DMS 273 treated with DMSO at 0.1 percent for 48 hours (cell line): ENCODE results near the gene ZIC2.

Experiments used
- DNase-seq: peaks from one replicate; lab custom pipeline; 2025; lab: John Stamatoyannopoulos, UW

The ZIC2 gene

DNA sequence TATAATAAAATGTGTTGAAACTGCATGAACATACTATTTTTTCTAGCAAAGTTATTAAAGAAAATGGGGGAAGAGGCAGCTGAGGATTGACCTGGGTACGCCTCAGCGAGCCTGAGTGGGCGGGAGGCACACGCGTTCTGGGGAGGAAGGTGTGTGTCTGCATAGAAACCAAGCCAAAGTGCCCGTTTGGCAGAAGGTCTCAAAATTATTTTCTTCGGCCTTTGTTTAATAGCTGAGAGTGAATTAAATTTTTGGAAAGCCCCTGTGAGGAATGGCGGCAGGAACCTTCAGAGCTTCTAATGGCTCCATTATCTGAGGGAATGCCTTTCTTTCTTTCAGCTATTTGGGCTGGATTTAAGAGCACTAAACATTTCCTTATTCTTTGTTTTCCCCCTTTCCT, 5.2 kb downstream of the ZIC2 start:
- DNase-seq = no peak

DNA sequence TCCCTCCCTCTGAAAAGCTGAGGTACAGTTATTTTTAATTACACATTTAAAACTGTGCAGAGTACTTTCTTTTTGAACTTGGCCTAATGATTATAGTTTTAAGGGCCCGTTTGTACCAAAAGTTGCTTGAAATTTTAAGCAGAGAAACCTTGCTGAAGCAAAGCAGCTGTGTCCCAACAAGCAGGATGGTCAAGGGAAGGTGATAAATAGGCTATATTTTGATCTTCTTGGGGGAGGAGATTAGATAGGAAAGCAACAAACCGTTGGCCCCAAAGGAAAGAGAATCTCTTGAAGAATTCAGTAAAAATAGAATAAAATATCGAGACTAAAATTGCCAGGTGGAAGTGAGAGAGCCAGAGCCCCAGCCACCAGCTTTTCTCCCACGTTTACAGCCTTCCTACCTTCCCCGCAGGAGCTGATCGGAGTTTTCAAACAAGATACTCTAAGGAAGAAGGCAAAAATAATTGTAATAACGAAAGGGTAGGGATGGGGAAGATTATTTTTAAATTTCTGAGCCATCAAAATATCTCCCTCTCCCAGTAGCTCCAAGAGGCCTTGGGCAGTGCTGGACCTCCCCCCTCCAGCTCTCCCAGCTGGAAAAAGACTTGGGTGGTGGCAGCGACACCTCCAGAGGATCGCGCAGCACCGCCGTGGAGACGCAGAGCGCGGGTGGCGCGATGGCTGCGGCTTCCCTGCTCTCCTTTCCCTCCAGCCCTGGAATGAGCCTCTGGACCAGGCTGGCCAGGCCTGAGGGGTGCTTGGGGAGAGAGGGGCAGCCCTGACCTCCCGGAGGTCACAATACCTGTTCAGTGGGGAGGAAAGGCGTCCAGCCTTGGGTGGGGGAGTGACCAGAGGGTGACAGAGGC, 5.8 kb downstream of the ZIC2 start:
- DNase-seq = no peak

GRCh38 chr13:99988529-99989275, 7.1 kb downstream of the ZIC2 start:
- DNase-seq = no peak

DNA sequence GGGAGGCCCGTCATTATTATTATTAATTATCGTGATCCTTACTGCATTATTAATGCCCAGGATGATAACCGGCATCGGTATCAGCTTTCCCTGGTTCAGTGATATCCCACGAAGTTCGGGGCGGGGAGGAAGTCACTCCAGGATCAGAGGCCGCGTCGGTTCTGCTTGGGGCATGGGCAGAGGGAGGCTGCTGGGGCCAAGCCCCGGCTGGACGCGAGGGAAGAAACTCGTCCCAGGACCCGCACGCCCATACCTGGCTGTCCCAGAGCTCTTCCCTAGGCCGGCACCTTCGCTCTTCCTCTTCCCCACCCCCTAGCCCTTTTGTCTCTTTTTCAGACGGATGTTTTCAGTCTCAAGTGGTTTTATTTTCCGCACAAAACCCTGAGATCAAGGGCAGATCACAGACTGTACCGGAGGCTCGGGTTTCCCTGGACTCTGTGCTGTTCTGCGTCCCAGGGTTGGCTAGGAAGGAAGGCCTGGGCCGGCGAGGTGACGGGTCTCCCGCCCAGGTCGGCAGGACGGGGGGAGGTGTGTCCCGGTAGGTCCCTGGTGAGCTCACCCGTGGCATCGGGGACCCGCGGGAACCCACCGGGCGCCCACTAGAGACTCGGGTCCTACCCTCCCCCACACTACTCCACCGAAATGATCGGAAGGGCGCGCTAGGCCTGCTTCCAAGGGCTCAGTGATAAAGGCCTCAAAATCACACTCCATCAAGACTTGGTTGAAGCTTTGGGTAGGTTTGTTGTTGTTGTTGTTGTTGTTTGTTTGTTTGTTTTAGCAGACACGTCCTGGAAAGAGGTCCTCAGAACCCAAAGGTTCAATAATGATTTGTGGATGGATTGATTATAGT, 7.9 kb downstream of the ZIC2 start:
- no peak for DNase-seq

GRCh38 chr13:99990126-99990977, 8.8 kb downstream of the ZIC2 start:
- no peak for DNase-seq

- DNase-seq = no peak
Observed at GRCh38 chr13:99991013-99991827, 9.6 kb downstream of the ZIC2 start.

DNA sequence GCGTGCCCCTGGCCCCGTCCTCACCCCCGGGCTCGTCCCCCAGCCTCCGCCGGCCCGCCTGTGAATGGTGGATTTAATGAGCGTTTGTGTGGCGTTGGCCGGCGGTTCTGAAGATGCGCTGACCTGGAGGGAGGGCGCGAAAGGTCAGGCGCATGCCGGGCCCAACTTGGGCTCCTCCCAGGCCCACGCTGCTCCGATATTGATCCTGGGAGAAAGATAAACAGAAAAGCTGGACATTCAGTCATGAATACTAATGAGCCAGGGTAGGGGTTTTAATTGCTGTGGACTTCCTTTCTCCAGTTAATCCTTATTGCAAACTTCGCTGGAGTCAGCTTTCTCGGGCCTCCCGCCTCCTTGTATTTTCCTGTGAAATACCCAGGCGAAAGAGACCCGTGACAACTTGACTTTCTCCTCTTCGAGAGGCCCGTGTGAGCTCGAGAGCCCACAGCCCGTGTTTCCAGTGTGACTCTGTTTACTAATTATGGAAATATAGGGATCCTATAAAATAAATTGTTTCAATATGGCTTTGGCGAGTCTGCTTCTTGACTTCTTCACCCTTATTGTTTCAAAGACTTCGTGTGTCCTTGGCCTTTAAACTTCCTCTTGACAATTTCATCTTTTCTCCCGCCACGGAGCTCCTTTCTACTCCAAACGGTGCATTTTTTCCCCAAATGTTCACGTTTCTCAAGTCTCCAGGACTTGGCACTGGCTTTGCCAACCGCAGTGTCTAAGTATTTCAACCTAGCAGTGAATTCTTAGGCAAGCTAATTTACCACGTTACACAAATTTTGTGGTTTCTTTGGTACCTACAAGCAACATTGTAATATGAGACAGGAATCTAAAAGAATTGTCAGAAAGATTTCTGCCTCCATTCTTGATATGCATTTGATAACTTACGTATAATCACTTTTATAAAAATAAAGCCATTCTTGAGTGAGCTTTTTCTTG, 10.5 kb downstream of the ZIC2 start:
- no peak for DNase-seq

DNA sequence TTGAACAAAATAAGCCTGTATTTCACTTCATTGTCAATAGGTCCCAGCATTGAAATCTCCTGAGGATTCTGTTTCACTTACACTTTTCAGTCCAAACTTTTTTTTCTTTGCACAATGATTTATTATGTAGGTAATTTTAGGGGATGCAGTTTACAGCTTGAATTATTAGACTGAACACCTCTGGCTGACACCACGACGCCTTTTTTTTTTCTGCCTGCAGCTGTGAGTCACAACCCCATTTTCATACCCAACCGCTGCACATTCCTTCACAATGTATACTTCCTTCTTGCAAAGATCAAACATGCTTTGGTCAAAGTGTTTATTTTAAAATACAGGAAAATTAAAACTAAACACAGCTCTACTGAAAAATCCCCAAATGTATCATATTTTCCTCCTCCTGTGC, 11.4 kb downstream of the ZIC2 start:
- no peak for DNase-seq

GRCh38 chr13:99993660-99994637, 12.4 kb downstream of the ZIC2 start:
- no peak for DNase-seq

DNA sequence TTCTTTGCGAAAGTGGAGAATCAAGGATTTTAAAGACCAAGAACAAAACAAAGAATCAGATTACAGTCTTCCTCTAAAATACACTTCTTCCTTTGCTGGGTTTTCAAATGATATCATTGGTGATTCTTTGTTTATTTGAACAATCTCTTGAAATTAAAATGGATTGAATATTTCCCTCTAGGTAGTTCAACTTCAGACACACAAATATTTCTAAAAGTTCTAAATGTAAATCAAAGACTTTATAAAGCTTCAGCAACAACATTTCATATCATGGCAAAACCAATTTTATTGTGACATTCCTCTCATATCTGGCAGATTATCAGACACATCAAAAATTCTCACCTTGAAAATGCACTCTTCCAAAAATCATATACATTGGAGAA, 13.0 kb downstream of the ZIC2 start:
- DNase-seq = no peak

DNA sequence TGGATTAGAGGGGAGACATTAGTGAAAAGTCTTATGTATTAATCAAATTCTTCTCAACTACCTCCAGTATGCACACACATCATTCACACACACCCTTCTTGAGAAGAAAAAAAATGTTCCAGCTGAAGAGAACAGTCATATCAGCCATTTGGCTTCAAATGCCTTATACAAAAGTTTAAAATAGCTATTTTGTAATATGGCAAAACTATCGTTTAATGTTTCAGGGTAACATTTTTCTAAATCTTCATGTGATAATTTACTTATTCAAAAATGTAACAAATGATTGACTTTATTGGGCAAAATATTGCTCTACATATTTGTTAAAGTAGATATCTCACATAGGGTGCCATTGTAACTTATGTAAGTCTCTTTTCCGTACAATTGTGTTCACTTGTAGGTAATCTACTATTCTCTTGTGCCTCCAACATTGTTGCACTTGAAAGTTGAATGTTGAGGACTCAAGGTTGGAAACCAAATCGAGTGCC, 13.6 kb downstream of the ZIC2 start:
- no peak for DNase-seq

DNA sequence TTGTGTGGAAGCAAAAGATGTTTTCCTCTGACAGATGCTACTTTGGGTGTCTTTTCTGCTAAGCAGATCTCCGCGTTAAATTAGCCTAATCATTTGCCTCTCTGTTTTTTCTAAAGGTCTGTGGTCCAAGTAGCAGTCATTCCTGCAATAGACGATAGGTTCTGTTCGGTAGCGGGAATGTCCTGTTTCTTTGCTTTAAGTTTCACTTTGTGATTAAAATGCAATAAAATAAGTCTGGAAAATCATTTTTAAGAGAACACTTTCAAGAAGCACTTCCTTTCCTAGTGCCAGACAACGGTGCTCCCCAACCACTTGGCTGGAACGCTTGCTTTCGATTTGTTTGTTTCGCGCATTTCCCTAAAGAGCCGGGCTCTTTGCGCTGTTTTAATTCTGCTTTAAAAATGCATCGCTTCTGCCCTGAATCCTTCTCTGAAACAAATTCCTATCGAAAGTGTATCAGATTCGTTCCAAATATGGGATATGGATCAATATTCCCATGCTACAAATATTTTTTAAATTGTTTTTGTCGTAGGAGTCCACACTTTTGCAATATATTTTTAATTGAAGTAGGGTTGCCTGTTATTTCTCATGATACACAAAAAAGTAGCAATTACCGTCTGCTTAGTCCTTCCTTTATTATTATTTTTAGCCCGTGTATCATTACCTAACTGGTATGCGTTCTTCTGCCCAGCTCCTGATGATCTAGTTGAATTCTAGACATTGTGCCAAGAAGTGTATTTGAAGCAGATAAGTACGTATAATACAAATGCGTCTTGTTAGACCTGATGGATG, 14.2 kb downstream of the ZIC2 start:
- DNase-seq = no peak

GRCh38 chr13:99996381-99996973, 14.9 kb downstream of the ZIC2 start:
- no peak for DNase-seq

- DNase-seq = no peak
Observed at GRCh38 chr13:99997702-99998214, 16.2 kb downstream of the ZIC2 start.

DNA sequence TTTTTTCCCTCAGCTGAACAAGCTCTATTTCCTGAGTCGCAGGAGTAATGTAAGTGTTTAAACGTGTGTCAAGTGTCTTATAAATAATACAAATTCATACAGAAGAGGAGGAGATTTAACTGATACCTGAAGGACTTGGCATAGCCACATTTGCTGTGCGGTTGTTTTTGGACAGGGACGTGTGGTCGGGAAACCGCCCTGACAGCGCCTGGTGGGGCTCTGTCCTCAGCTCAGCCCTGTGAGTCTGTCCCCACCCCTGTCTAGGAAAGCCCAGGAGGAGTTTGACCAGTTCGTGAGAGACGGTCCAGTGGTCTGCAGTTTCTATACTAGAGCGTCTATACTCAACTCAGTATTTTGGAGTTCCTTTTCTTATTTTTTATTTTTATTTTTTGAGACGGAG, 16.7 kb downstream of the ZIC2 start:
- no peak for DNase-seq

- DNase-seq = no peak
Observed at GRCh38 chr13:100014621-100015020, 33.0 kb downstream of the ZIC2 start.
